ENCODE results near the gene MAGEA6. TPM values are rescaled to one million over a fixed set of nuclear protein-coding genes. Genes with fewer than 3 reads are reported as not detected.
"Not testable (repeated sequence)": the region's sequence is repeated elsewhere in the genome, so short reads cannot be mapped to it uniquely, and the experiment has no call there.

MAGEA6 gene
- not detected for total RNA-seq

- DNase-seq (ENCODE audit: low spot score in 2 of 2); H3K4me3 ChIP-seq (ENCODE audit: low read depth, poor library complexity, severe bottlenecking); intact Hi-C loops (cut with DNase I; ENCODE audit: low total_unique reads): not testable (repeated sequence)
- WGBS, 2 donors = no CpG with 5 or more reads among the region's 29 CpGs
Observed at GRCh38 chrX:152769549-152770289, at the start of gene MAGEA6. Gene MAGEA6, minus strand, starts transcription at chrX:152769689. Its CDS starts 2,039 bp downstream, at chrX:152767650.

- DNase-seq (ENCODE audit: low spot score in 2 of 2) = no peak
- TF ChIP-seq POLR2A (IDR thresholded peaks at IDR 0.05) (no peak), CTCF (IDR thresholded peaks at IDR 0.05) (no peak)
- H3K4me3 ChIP-seq (ENCODE audit: low read depth, poor library complexity, severe bottlenecking) = no peak overlapping the region
- intact Hi-C loops (cut with DNase I; ENCODE audit: low total_unique reads) = no loop called here
- 61 to 72% methylated on average over 2 of the region's 2 CpGs for WGBS, 2 donors
Observed at GRCh38 chrX:152819266-152819665, 49.8 kb upstream of the MAGEA6 start.

GRCh38 chrX:152818356-152818755 is 48.9 kb upstream of the MAGEA6 start:
- intact Hi-C loops (cut with DNase I; ENCODE audit: low total_unique reads) = no loop called here
- no peak overlapping the region for H3K4me3 ChIP-seq (ENCODE audit: low read depth, poor library complexity, severe bottlenecking)
- no peak for TF ChIP-seq CTCF (IDR thresholded peaks at IDR 0.05)
- no peak for TF ChIP-seq POLR2A (IDR thresholded peaks at IDR 0.05)
- DNase-seq (ENCODE audit: low spot score in 2 of 2) = no peak
- WGBS, 2 donors = 75 to 90% methylated on average over 5 of the region's 5 CpGs

- no peak for DNase-seq (ENCODE audit: low spot score in 2 of 2)
- H3K4me3 ChIP-seq (ENCODE audit: low read depth, poor library complexity, severe bottlenecking) = no peak overlapping the region
- intact Hi-C loops (cut with DNase I; ENCODE audit: low total_unique reads) = no loop called here
- TF ChIP-seq POLR2A (IDR thresholded peaks at IDR 0.05) (no peak), CTCF (IDR thresholded peaks at IDR 0.05) (no peak)
- WGBS, 2 donors = 33 to 38% methylated on average over 6 of the region's 6 CpGs
Observed at GRCh38 chrX:152817078-152817764, 47.7 kb upstream of the MAGEA6 start.

- H3K4me3 ChIP-seq (ENCODE audit: low read depth, poor library complexity, severe bottlenecking) = no peak overlapping the region
- WGBS, 2 donors = 67 to 82% methylated on average over 5 of the region's 5 CpGs
- TF ChIP-seq POLR2A (IDR thresholded peaks at IDR 0.05) (no peak), CTCF (IDR thresholded peaks at IDR 0.05) (no peak)
- intact Hi-C loops (cut with DNase I; ENCODE audit: low total_unique reads) = no loop called here
- no peak for DNase-seq (ENCODE audit: low spot score in 2 of 2)
Observed at GRCh38 chrX:152814048-152814447, 44.6 kb upstream of the MAGEA6 start.

GRCh38 chrX:152813206-152813605 is 43.7 kb upstream of the MAGEA6 start:
- H3K4me3 ChIP-seq (ENCODE audit: low read depth, poor library complexity, severe bottlenecking) = no peak overlapping the region
- intact Hi-C loops (cut with DNase I; ENCODE audit: low total_unique reads) = no loop called here
- 48 to 56% methylated on average over 5 of the region's 5 CpGs for WGBS, 2 donors
- DNase-seq (ENCODE audit: low spot score in 2 of 2) = no peak
- TF ChIP-seq CTCF (IDR thresholded peaks at IDR 0.05) = no peak
- TF ChIP-seq POLR2A (IDR thresholded peaks at IDR 0.05) = no peak
